CD4-positive, alpha-beta T cell treated with Interleukin-15 for 1 hour (primary cell): ENCODE data around the gene CBFA2T3.
A peak's percentile ranks its signal among the peaks of the same experiment; 100 is the strongest.
"Not testable (repeated sequence)": the region's sequence is repeated elsewhere in the genome, so short reads cannot be mapped to it uniquely, and the experiment has no call there.

Source experiments
- DNase-seq: peaks from one replicate; pipeline ENCODE4 v3.0.0-alpha.2; 2020

The CBFA2T3 gene

GRCh38 chr16:88920618-88921590 lies 56.1 kb downstream of the CBFA2T3 start:
- DNase-seq, result peak; percentile 45

DNA sequence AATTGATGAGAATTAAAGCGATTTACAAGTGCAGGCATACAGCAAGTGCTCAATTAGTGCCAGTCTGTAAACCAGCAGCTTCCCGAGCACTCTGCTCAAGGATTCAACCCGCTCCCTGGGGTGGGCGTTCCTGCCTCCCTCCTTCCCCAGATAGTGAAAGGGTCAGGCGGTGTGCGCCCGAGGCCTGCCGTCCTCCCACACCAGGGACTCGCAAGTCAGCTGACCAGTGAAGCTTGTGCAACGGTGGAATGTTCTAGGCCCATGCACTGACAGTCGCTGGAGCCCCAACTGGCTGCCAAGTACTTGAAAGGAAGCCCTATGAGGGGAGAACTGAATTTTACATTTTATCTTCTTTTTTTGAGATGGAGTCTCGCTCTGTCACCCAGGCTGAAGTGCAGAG lies 57.1 kb downstream of the CBFA2T3 start:
- no peak for DNase-seq

DNA sequence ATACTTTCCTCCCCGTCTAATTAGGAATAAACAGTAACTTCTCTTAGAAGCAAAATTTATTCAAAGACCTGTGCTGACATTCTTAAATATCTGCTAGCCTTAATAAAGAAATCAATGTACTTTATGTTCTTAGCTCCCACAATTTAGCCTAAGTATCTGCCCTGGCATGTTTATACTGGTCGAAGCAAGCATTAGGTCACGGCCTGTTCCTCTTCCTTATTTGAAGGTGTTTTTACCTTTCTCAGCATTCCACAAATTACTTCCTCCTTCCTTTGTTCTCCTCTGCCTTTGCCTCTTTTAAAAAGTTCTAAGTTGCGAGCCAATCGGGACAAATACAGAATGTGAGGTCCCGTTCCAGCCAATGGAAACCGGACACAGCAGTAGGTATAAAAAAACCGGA lies 58.1 kb downstream of the CBFA2T3 start:
- DNase-seq, result not testable (repeated sequence)

- DNase-seq, result no peak
Measured at GRCh38 chr16:88917915-88918627, 58.9 kb downstream of the CBFA2T3 start.

DNA sequence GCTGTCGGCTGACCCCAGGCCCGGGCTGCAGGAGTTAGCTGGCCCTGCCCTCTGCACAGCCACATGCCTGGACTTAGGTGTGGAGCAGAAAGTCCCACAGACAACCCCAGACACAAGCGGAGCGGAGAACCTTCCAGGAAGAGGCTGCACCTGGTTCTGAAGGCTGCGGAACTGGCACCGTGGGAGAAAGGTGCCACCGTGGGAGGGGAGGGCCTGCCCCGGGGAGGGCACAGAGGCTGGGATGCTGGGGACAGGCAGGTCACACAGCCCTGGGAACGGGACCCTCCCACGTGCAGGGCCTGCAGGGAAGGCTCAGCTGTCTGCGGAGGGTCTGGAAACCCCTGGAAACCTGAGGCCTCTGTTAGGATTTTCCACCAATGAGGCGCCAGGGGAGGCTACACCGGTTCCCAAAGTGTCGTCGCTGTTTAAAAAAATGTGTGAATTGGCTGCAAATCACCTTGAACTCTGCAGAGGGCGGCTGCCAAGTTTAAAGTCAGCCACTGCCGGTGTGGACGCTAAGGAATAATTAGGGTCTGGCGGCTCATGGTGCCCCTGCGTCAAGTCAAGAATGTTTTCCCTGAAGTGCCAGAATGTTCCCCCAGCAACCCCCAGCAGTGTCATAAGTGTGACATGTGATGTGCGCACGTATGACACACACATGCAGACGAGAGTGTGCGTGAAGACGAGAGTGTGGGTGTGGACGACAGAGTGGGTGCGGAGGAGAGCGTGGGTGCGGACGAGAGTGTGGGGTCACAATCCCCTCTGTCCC lies 59.7 kb downstream of the CBFA2T3 start:
- no peak for DNase-seq

DNA sequence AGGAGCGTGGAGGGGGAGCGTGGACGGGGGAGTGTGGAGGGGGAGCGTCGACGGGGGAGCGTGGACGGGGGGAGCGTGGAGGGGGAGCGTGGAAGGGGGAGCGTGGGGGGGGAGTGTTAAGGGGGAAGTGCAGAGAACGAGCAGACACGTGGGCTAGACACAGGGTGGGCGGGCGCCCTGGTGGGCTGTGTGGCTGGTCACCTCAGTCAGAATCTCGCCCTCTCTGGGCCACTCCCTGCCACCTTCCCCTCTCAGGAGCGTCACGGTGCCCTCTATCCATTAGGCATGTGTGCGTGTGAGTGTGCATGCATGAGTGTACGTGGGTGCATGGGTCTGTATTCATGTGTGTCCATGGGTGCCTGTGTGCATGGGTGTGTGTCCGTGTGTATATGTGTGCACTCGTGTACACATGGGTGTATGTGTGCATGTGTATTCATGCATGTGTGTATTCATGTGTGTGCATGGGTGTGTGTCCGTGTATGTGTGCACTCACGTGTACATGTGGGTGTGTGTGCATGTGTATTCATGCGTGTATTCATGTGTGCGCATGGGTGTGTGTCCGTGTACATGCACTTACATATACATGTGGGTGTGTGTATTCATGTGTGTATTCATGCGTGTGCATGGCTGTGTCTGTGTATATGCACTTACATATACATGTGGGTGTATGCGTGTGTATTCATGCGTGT lies 61.2 kb downstream of the CBFA2T3 start:
- no peak for DNase-seq

- DNase-seq, result no peak
Measured at GRCh38 chr16:88914750-88915368, 62.1 kb downstream of the CBFA2T3 start.

- no peak for DNase-seq
Measured at GRCh38 chr16:88913870-88914269, 63.1 kb downstream of the CBFA2T3 start.

- DNase-seq, result no peak
Measured at GRCh38 chr16:88913001-88913612, 63.9 kb downstream of the CBFA2T3 start.

DNA sequence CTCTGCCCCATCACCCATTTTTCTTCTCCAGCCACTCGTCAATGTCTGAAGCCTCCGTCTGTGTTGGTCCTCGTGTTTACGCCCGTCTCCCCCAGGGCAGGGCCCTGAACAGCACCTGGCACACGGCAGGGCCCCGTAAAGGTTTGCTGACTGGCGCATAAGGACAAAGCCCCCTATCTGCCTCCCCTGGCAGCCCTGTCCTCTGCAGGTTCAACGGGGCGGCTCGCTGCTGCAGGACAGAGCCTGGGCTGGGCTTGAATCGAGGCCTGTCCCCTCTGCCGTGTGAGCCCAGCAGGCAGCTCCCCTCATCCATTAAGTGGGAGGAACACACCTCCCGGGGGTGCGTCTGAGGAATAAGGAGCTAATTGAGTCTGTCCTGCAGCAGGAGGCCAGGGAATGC lies 64.5 kb downstream of the CBFA2T3 start:
- DNase-seq, result no peak

DNA sequence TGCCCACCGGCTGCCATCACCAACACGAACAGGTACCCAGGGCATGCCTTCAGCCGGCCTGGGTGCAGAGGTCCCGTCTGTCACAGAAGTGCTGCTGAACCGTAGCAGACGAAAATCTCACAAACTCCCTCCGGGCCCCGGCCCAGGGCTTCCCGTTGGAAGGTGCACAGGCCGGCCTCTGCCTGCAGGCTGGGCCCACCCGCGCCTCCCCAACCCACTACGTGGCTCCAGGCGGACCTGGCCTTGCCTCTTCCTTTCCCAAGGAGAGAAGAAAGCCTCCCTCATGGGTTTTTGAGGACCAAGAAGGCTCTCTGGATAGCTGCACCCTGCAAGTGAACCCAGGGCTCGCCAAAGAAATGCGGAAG lies 65.1 kb downstream of the CBFA2T3 start:
- DNase-seq, result no peak

- peak; percentile 38 for DNase-seq
Measured at GRCh38 chr16:88911136-88911945, 65.7 kb downstream of the CBFA2T3 start.

DNA sequence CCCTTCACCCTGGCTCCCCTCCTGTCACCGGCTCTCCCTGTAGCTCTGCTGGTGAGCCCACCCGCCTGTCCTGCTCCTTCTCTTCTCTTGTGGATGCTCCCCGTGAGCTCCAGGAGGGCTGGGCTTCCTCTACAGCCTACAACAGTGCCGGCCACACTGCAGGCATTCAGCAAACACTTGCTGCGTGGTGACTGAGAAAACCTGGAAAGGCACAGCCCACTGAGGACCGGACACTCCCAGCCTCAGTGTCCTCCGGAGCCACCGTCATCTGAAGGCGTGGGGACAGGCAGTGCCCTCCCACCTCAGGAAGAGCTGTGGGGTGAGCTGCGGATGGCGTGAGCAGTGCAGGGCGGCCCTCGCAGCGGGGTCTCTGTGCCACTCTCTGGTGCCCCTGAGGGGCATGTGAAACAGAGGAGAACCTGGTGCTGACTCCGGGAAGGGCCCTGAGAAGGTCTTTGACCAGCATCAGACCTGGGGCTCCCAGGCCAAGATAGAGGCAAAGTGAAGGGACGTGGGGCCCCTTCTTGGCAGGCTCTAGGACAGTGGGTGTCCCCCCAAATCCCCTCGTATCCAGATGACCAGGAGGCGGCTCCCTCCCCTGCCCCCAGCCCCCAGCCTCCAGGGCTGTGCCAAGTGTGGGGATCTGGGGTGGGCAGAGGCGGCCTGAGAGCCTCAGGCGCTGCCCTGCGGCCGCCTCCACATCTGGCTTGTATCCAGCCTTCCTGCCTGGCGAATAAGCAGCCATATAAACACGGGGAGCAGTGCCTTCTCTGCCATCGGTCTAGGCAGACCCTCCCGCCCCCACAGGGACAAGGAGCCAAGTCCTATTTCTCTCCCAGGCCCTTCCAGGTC lies 66.5 kb downstream of the CBFA2T3 start:
- DNase-seq, result no peak

- DNase-seq, result no peak
Measured at GRCh38 chr16:88909431-88910210, 67.4 kb downstream of the CBFA2T3 start.

DNA sequence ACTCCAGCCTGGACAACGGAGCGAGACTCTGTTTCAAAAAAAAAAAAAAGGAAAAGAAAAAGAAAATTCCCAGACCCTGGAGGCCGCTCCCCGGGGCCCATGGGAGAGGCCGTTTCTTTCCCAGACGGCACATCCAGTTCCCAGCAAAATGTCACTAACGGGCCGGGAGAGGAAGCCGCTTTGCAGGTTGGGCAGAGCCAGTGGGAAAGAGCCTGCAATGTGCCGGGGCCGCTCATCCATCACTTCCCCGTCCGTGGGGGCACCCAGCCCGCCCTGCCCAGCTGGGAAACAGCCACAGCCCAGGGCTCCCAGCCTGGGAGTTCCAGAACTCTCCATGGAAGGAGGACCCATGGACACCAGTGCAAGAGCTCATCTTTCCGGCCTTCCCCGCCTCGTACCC lies 68.7 kb downstream of the CBFA2T3 start:
- DNase-seq, result no peak

GRCh38 chr16:88907768-88908167 lies 69.2 kb downstream of the CBFA2T3 start:
- no peak for DNase-seq

GRCh38 chr16:88906535-88907105 lies 70.4 kb downstream of the CBFA2T3 start:
- DNase-seq, result no peak

- DNase-seq, result no peak
Measured at GRCh38 chr16:88906020-88906419, 71.0 kb downstream of the CBFA2T3 start.

DNA sequence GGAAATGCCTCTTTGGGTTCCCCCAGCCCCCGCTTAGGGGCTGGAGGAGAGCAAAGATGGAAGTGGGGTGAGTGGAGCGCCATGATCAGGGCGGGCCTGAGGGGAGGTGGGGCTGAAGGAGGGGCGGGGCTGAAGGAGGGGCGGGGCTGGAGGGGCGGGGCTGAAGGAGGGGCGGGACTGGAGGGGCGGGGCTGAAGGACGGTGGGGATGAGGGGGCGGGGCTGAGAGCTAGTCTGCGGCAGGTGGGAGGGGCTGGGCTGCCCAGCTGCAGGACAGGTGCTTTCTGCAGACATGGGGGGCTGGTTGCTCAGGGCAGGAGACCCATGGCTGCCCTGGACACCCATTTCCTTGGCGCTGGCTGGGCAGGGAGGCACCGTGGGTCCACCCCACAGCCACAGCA lies 71.4 kb downstream of the CBFA2T3 start:
- no peak for DNase-seq
